ENCODE measurements around the gene ESM1.

DNA sequence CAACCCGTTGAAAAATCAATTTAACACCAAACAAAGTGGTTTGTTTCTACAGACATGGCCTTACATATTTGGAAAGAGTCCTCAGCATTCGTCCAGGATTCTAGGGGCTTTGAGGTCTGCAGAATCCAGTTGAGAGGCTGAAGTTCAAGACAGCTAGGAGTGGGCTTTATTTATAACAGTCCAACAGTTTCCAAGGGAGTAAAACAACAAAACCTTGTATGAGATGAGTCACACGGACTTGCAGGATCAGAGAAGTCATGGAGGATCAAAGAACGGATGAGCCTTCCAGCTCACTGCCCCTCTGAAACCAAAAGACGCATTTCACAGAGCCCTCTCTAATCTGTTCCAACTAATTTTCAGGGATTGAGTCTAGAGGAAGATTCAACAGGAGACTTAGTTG, 11.1 kb upstream of the ESM1 start:
- TF ChIP-seq, protein P1, sequence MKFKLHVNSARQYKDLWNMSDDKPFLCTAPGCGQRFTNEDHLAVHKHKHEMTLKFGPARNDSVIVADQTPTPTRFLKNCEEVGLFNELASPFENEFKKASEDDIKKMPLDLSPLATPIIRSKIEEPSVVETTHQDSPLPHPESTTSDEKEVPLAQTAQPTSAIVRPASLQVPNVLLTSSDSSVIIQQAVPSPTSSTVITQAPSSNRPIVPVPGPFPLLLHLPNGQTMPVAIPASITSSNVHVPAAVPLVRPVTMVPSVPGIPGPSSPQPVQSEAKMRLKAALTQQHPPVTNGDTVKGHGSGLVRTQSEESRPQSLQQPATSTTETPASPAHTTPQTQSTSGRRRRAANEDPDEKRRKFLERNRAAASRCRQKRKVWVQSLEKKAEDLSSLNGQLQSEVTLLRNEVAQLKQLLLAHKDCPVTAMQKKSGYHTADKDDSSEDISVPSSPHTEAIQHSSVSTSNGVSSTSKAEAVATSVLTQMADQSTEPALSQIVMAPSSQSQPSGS (IDR thresholded peaks at IDR 0.05; ENCODE audit: low read length): no peak
- TF ChIP-seq POLR2AphosphoS5 (IDR thresholded peaks at IDR 0.05; ENCODE audit: low read depth, low read length) (no peak), MAFK (IDR thresholded peaks at IDR 0.05; ENCODE audit: low read depth, low read length) (no peak), SUZ12 (IDR thresholded peaks at IDR 0.05; ENCODE audit: low read length) (no peak), SP1 (IDR thresholded peaks at IDR 0.05; ENCODE audit: low read depth, low read length) (no peak)
- TF ChIP-seq, protein P2, sequence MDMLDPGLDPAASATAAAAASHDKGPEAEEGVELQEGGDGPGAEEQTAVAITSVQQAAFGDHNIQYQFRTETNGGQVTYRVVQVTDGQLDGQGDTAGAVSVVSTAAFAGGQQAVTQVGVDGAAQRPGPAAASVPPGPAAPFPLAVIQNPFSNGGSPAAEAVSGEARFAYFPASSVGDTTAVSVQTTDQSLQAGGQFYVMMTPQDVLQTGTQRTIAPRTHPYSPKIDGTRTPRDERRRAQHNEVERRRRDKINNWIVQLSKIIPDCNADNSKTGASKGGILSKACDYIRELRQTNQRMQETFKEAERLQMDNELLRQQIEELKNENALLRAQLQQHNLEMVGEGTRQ (IDR thresholded peaks at IDR 0.05; ENCODE audit: low read length): no peak
- TF ChIP-seq, protein P3, sequence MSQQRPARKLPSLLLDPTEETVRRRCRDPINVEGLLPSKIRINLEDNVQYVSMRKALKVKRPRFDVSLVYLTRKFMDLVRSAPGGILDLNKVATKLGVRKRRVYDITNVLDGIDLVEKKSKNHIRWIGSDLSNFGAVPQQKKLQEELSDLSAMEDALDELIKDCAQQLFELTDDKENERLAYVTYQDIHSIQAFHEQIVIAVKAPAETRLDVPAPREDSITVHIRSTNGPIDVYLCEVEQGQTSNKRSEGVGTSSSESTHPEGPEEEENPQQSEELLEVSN (IDR thresholded peaks at IDR 0.05): no peak
- TF ChIP-seq, protein P4, sequence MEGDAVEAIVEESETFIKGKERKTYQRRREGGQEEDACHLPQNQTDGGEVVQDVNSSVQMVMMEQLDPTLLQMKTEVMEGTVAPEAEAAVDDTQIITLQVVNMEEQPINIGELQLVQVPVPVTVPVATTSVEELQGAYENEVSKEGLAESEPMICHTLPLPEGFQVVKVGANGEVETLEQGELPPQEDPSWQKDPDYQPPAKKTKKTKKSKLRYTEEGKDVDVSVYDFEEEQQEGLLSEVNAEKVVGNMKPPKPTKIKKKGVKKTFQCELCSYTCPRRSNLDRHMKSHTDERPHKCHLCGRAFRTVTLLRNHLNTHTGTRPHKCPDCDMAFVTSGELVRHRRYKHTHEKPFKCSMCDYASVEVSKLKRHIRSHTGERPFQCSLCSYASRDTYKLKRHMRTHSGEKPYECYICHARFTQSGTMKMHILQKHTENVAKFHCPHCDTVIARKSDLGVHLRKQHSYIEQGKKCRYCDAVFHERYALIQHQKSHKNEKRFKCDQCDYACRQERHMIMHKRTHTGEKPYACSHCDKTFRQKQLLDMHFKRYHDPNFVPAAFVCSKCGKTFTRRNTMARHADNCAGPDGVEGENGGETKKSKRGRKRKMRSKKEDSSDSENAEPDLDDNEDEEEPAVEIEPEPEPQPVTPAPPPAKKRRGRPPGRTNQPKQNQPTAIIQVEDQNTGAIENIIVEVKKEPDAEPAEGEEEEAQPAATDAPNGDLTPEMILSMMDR (IDR thresholded peaks at IDR 0.05; ENCODE audit: control extremely low read depth in 1 of 3, insufficient read depth in 1 of 3, low read depth in 1 of 3, low read length in 3 of 3): no peak

All from H1 (cell line).